HEK293 (cell line): ENCODE data around the gene CANX.
A peak's percentile ranks its signal among the peaks of the same experiment; 100 is the strongest.

Source experiments
- FEZF1 ChIP-seq: fragments of 450-650 bp; formaldehyde crosslinking; IDR thresholded peaks from 2 replicates; pipeline ENCODE4 v1.5.1; 2016; ENCODE audit warnings: missing biosample characterization, missing genetic modification characterization
- GLIS1 ChIP-seq: fragments of 450-650 bp; formaldehyde crosslinking; IDR thresholded peaks from 2 replicates; pipeline ENCODE4 v1.5.1; 2016; ENCODE audit warnings: missing biosample characterization, missing genetic modification characterization
- IKZF3 ChIP-seq: fragments of 450-650 bp; IDR thresholded peaks from 2 replicates; pipeline ENCODE4 v1.5.0; 2018; ENCODE audit warnings: missing biosample characterization, mild to moderate bottlenecking, missing genetic modification characterization, moderate library complexity
- KLF1 ChIP-seq: fragments of 450-650 bp; formaldehyde crosslinking; IDR thresholded peaks from 2 replicates; pipeline ENCODE4 v1.5.1; 2016; ENCODE audit warnings: missing biosample characterization, missing genetic modification characterization
- MZF1 ChIP-seq: fragments of 450-650 bp; formaldehyde crosslinking; IDR thresholded peaks from 2 replicates; pipeline ENCODE4 v1.5.1; 2017; ENCODE audit warnings: missing biosample characterization, missing genetic modification characterization, borderline replicate concordance
- ZBTB44 ChIP-seq: fragments of 450-650 bp; IDR thresholded peaks from 2 replicates; pipeline ENCODE4 v1.5.1; 2018; ENCODE audit warnings: missing biosample characterization, mild to moderate bottlenecking, missing genetic modification characterization
- ZNF184 ChIP-seq: fragments of 450-650 bp; IDR thresholded peaks from 2 replicates; pipeline ENCODE4 v1.5.1; 2018; ENCODE audit warnings: missing biosample characterization, mild to moderate bottlenecking, missing genetic modification characterization
- ZNF214 ChIP-seq: fragments of 450-650 bp; formaldehyde crosslinking; IDR thresholded peaks from 2 replicates; pipeline ENCODE4 v1.5.1; 2017; ENCODE audit warnings: missing biosample characterization, mild to moderate bottlenecking, missing genetic modification characterization, borderline replicate concordance
- ZNF23 ChIP-seq: fragments of 450-650 bp; formaldehyde crosslinking; IDR thresholded peaks from 2 replicates; pipeline ENCODE4 v1.5.1; 2016; ENCODE audit warnings: missing biosample characterization, missing genetic modification characterization, borderline replicate concordance
- ZNF292 ChIP-seq: fragments of 450-650 bp; formaldehyde crosslinking; IDR thresholded peaks from 2 replicates; pipeline ENCODE4 v1.5.1; 2016; ENCODE audit warnings: low read depth, missing biosample characterization, missing genetic modification characterization, borderline replicate concordance
- ZNF449 ChIP-seq: fragments of 450-650 bp; formaldehyde crosslinking; IDR thresholded peaks from 2 replicates; pipeline ENCODE4 v1.5.1; 2017; ENCODE audit warnings: missing biosample characterization, mild to moderate bottlenecking, missing genetic modification characterization, moderate library complexity
- ZNF518A ChIP-seq: fragments of 450-650 bp; formaldehyde crosslinking; conservative IDR thresholded peaks from 2 replicates; pipeline ENCODE4 v1.5.1; 2016; ENCODE audit warnings: low read depth, missing biosample characterization, missing genetic modification characterization
- ZNF571 ChIP-seq: fragments of 450-650 bp; formaldehyde crosslinking; IDR thresholded peaks from 2 replicates; pipeline ENCODE4 v1.5.0; 2017; ENCODE audit warnings: missing biosample characterization, missing genetic modification characterization
- ZNF623 ChIP-seq: fragments of 450-650 bp; formaldehyde crosslinking; IDR thresholded peaks from 2 replicates; pipeline ENCODE4 v1.5.1; 2016; ENCODE audit warnings: missing biosample characterization, missing genetic modification characterization
- ZNF645 ChIP-seq: fragments of 450-650 bp; formaldehyde crosslinking; IDR thresholded peaks from 2 replicates; pipeline ENCODE4; 2016; ENCODE audit warnings: missing biosample characterization, missing genetic modification characterization
- ZNF658 ChIP-seq: fragments of 450-650 bp; formaldehyde crosslinking; IDR thresholded peaks from 2 replicates; pipeline ENCODE4; 2016; ENCODE audit warnings: missing biosample characterization, missing genetic modification characterization
- ZNF791 ChIP-seq: fragments of 450-650 bp; formaldehyde crosslinking; IDR thresholded peaks from 2 replicates; pipeline ENCODE4 v1.5.1; 2016; ENCODE audit warnings: missing biosample characterization, missing genetic modification characterization
- ZSCAN18 ChIP-seq: fragments of 450-650 bp; formaldehyde crosslinking; IDR thresholded peaks from 2 replicates; pipeline ENCODE4 v1.5.1; 2016; ENCODE audit warnings: missing biosample characterization, missing genetic modification characterization
- ZXDB ChIP-seq: fragments of 450-650 bp; formaldehyde crosslinking; IDR thresholded peaks from 2 replicates; pipeline ENCODE4 v1.5.1; 2016; ENCODE audit warnings: missing biosample characterization, missing genetic modification characterization
- TF ChIP-seq, protein P1 (sequence below): fragments of 450-650 bp; formaldehyde crosslinking; IDR thresholded peaks from 2 replicates; pipeline ENCODE4 v1.5.1; 2016; ENCODE audit warnings: missing biosample characterization, missing genetic modification characterization
- TF ChIP-seq, protein P2 (sequence below): fragments of 450-650 bp; formaldehyde crosslinking; IDR thresholded peaks from 2 replicates; pipeline ENCODE4 v1.5.1; 2016; ENCODE audit warnings: missing biosample characterization, missing genetic modification characterization

Gene CANX

GRCh38 chr5:179678223-179679013 lies 20.3 kb upstream of the CANX start (continued):
- TF ChIP-seq ZNF518A (tag by site-specific recombination) (no peak), ZNF292 (no peak), ZBTB44 (tag by site-specific recombination) (peak; percentile 61; the same call in 1 of the 2 replicates), ZNF645 (tag by site-specific recombination) (no peak), ZNF658 (tag by site-specific recombination) (no peak), ZNF449 (tag by site-specific recombination) (no peak), ZNF184 (tag by site-specific recombination) (no peak), KLF1 (tag by site-specific recombination) (peak; percentile 59; the same call in 1 of the 2 replicates), ZNF571 (tag by site-specific recombination) (no peak), ZNF791 (tag by site-specific recombination) (no peak), GLIS1 (tag by site-specific recombination) (peak; percentile 82), ZNF23 (tag by site-specific recombination) (no peak), MZF1 (tag by site-specific recombination) (no peak), FEZF1 (tag by site-specific recombination) (no peak), ZSCAN18 (tag by site-specific recombination) (no peak), IKZF3 (no peak), ZNF623 (tag by site-specific recombination) (no peak), ZNF214 (tag by site-specific recombination) (no peak), ZXDB (tag by site-specific recombination) (peak; percentile 87)
- TF ChIP-seq, protein P1, sequence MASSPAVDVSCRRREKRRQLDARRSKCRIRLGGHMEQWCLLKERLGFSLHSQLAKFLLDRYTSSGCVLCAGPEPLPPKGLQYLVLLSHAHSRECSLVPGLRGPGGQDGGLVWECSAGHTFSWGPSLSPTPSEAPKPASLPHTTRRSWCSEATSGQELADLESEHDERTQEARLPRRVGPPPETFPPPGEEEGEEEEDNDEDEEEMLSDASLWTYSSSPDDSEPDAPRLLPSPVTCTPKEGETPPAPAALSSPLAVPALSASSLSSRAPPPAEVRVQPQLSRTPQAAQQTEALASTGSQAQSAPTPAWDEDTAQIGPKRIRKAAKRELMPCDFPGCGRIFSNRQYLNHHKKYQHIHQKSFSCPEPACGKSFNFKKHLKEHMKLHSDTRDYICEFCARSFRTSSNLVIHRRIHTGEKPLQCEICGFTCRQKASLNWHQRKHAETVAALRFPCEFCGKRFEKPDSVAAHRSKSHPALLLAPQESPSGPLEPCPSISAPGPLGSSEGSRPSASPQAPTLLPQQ (tag by site-specific recombination), result peak; percentile 78
- TF ChIP-seq, protein P2, sequence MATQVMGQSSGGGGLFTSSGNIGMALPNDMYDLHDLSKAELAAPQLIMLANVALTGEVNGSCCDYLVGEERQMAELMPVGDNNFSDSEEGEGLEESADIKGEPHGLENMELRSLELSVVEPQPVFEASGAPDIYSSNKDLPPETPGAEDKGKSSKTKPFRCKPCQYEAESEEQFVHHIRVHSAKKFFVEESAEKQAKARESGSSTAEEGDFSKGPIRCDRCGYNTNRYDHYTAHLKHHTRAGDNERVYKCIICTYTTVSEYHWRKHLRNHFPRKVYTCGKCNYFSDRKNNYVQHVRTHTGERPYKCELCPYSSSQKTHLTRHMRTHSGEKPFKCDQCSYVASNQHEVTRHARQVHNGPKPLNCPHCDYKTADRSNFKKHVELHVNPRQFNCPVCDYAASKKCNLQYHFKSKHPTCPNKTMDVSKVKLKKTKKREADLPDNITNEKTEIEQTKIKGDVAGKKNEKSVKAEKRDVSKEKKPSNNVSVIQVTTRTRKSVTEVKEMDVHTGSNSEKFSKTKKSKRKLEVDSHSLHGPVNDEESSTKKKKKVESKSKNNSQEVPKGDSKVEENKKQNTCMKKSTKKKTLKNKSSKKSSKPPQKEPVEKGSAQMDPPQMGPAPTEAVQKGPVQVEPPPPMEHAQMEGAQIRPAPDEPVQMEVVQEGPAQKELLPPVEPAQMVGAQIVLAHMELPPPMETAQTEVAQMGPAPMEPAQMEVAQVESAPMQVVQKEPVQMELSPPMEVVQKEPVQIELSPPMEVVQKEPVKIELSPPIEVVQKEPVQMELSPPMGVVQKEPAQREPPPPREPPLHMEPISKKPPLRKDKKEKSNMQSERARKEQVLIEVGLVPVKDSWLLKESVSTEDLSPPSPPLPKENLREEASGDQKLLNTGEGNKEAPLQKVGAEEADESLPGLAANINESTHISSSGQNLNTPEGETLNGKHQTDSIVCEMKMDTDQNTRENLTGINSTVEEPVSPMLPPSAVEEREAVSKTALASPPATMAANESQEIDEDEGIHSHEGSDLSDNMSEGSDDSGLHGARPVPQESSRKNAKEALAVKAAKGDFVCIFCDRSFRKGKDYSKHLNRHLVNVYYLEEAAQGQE (tag by site-specific recombination), result no peak
